GM12872 (cell line): Measurements from ENCODE around the gene NCOA4.

Experiments used
- CTCF ChIP-seq: IDR thresholded peaks from 3 replicates; pipeline ENCODE4 v1.5.1; 2011; ENCODE audit warnings: low read depth, mild to moderate bottlenecking, low read length, moderate library complexity; ENCODE audit not compliant: insufficient read depth

Gene NCOA4

GRCh38 chr10:46046261-46046660 is 15.8 kb upstream of the NCOA4 start, which contains the start of gene MSMB:
TSS of gene MSMB (minus strand) at chr10:46046269. CDS start at chr10:46046237, 32 bp downstream.
- TF ChIP-seq CTCF, result no peak

DNA sequence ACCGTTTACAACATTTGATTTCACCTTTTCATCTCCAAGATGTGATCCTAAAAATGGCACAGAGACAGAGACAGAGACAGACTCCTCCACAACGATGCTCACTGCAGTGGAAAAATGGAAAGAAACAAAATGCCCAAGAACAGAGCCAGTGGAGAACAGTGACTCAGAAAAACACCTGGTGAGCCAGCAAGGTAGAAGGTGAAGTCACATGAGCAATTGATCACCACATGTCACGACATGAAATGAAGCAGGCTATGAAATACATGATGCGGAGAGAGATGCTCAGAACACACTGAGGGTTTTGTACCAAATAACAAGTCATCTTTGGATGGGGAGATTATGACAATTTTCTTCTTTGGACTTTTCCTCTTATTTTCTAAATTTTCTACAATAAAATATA is 12.1 kb upstream of the NCOA4 start:
- no peak for TF ChIP-seq CTCF

DNA sequence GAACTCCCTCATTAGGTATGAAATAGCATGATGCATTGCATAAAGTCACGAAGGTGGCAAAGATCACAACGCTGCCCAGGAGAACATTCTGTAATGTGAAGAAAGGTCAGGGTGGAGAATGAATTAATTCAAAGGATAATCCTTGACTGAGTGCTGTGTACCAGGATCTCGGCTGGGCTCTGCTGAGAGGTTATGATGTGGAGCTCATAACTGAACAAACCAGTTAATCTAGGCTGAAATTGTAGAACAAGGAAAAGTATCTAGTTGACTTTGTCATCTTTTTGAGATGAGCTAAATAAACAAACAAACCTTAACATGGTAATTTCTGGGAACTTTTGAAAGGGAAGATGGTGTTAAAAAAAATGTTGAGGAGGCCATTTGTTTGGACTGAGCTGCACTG is 9.6 kb upstream of the NCOA4 start:
- no peak for TF ChIP-seq CTCF

- no peak for TF ChIP-seq CTCF
These were observed 6.8 kb upstream of the NCOA4 start for GRCh38 chr10:46037107-46037825.

- no peak for TF ChIP-seq CTCF
These were observed 5.8 kb upstream of the NCOA4 start for GRCh38 chr10:46035923-46036849.

DNA sequence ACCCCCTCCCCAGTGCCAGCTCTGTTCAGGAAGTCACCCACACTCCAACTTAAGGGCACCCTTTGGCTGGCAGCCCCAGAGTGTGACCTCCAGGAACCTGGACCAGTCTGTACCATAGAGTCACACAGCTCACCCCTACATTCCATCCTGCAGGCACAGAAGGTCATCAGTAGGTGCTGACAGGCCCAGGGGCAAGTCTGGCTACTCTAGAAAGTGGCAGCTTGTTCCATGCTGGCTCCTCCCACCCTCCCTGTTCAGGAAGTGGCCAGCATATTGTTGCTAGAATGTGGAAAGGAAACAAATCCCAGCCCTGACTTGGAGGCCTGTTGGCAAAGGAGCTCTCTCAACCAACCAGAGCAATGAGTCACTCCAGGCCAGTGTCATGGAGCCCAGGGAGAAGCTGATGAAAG is 3.2 kb upstream of the NCOA4 start:
- no peak for TF ChIP-seq CTCF
